ENCODE results near the gene HOMER1.

Gene HOMER1

GRCh38 chr5:79527431-79527830 lies 13.5 kb upstream of the HOMER1 start:
- TF ChIP-seq MAX (IDR thresholded peaks at IDR 0.05; ENCODE audit: low read depth, low read length) (no peak), MYC (IDR thresholded peaks at IDR 0.05; ENCODE audit: low read depth, low read length) (no peak), POLR2A (IDR thresholded peaks at IDR 0.05; ENCODE audit: extremely low read depth, insufficient read length) (no peak)
- TF ChIP-seq, protein P1, sequence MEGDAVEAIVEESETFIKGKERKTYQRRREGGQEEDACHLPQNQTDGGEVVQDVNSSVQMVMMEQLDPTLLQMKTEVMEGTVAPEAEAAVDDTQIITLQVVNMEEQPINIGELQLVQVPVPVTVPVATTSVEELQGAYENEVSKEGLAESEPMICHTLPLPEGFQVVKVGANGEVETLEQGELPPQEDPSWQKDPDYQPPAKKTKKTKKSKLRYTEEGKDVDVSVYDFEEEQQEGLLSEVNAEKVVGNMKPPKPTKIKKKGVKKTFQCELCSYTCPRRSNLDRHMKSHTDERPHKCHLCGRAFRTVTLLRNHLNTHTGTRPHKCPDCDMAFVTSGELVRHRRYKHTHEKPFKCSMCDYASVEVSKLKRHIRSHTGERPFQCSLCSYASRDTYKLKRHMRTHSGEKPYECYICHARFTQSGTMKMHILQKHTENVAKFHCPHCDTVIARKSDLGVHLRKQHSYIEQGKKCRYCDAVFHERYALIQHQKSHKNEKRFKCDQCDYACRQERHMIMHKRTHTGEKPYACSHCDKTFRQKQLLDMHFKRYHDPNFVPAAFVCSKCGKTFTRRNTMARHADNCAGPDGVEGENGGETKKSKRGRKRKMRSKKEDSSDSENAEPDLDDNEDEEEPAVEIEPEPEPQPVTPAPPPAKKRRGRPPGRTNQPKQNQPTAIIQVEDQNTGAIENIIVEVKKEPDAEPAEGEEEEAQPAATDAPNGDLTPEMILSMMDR (IDR thresholded peaks at IDR 0.05; ENCODE audit: low read depth, low read length) = no peak
- no peak overlapping the region for H3K4me3 ChIP-seq (ENCODE audit: low read depth, low read length)
- DNase-seq (ENCODE audit: low read depth) = no peak

GRCh38 chr5:79526928-79527327 lies 13.0 kb upstream of the HOMER1 start:
- no peak for TF ChIP-seq POLR2A (IDR thresholded peaks at IDR 0.05; ENCODE audit: extremely low read depth, insufficient read length)
- TF ChIP-seq, protein P1 (IDR thresholded peaks at IDR 0.05; ENCODE audit: low read depth, low read length) = no peak
- TF ChIP-seq MYC (IDR thresholded peaks at IDR 0.05; ENCODE audit: low read depth, low read length) = no peak
- no peak for TF ChIP-seq MAX (IDR thresholded peaks at IDR 0.05; ENCODE audit: low read depth, low read length)
- H3K4me3 ChIP-seq (ENCODE audit: low read depth, low read length) = no peak overlapping the region
- DNase-seq (ENCODE audit: low read depth) = no peak

- no peak overlapping the region for H3K4me3 ChIP-seq (ENCODE audit: low read depth, low read length)
- no peak for TF ChIP-seq MAX (IDR thresholded peaks at IDR 0.05; ENCODE audit: low read depth, low read length)
- no peak for TF ChIP-seq MYC (IDR thresholded peaks at IDR 0.05; ENCODE audit: low read depth, low read length)
- TF ChIP-seq, protein P1 (IDR thresholded peaks at IDR 0.05; ENCODE audit: low read depth, low read length) = no peak
- no peak for TF ChIP-seq POLR2A (IDR thresholded peaks at IDR 0.05; ENCODE audit: extremely low read depth, insufficient read length)
- no peak for DNase-seq (ENCODE audit: low read depth)
Measured at GRCh38 chr5:79526493-79526892, 12.6 kb upstream of the HOMER1 start.

DNA sequence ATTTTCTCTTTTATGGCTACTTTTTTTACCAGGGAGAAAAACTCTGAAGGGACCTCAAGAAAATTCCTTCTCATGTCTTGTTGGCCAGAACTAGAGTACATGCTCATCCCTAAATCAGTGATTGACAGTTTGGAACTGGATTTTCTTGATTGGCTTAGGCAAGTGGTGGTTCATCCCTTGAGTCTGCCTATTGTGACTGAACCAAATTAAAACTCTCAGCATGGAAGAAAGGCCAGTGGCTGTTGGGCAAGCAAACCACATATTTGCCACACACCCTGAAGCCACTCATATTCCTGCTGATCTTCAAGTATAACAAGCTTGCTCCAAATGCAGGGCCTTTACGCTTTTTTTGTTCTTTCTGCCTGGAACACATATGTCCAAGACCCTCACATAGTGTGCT lies 7.2 kb upstream of the HOMER1 start:
- H3K4me3 ChIP-seq (ENCODE audit: low read depth, low read length) = no peak overlapping the region
- TF ChIP-seq MYC (IDR thresholded peaks at IDR 0.05; ENCODE audit: low read depth, low read length) (no peak), POLR2A (IDR thresholded peaks at IDR 0.05; ENCODE audit: extremely low read depth, insufficient read length) (no peak), MAX (IDR thresholded peaks at IDR 0.05; ENCODE audit: low read depth, low read length) (no peak; the same call in 1 of the 2 replicates)
- TF ChIP-seq, protein P1 (IDR thresholded peaks at IDR 0.05; ENCODE audit: low read depth, low read length) = no peak
- peak; percentile 51 for DNase-seq (ENCODE audit: low read depth)

GRCh38 chr5:79518718-79519117 lies 4.8 kb upstream of the HOMER1 start:
- TF ChIP-seq MYC (IDR thresholded peaks at IDR 0.05; ENCODE audit: low read depth, low read length) (no peak), POLR2A (IDR thresholded peaks at IDR 0.05; ENCODE audit: extremely low read depth, insufficient read length) (no peak), MAX (IDR thresholded peaks at IDR 0.05; ENCODE audit: low read depth, low read length) (no peak)
- TF ChIP-seq, protein P1 (IDR thresholded peaks at IDR 0.05; ENCODE audit: low read depth, low read length) = no peak
- DNase-seq (ENCODE audit: low read depth) = no peak
- H3K4me3 ChIP-seq (ENCODE audit: low read depth, low read length) = no peak overlapping the region

GRCh38 chr5:79517601-79518000 lies 3.7 kb upstream of the HOMER1 start:
- no peak overlapping the region for H3K4me3 ChIP-seq (ENCODE audit: low read depth, low read length)
- no peak for TF ChIP-seq MYC (IDR thresholded peaks at IDR 0.05; ENCODE audit: low read depth, low read length)
- TF ChIP-seq POLR2A (IDR thresholded peaks at IDR 0.05; ENCODE audit: extremely low read depth, insufficient read length) = no peak
- TF ChIP-seq, protein P1 (IDR thresholded peaks at IDR 0.05; ENCODE audit: low read depth, low read length) = no peak
- no peak for TF ChIP-seq MAX (IDR thresholded peaks at IDR 0.05; ENCODE audit: low read depth, low read length)
- no peak for DNase-seq (ENCODE audit: low read depth)
